HG03039 (cell line): ENCODE data around the gene CACNG3.
"Not testable (repeated sequence)": the region's sequence is repeated elsewhere in the genome, so short reads cannot be mapped to it uniquely, and the experiment has no call there.

Experiments used
- ATAC-seq: cut with Tn5 transposase; IDR thresholded peaks from one replicate; pipeline ENCODE4 v1.9.1; 2021; ENCODE audit warnings: mild to moderate bottlenecking, moderate library complexity; ENCODE audit not compliant: unreplicated experiment

CACNG3 gene

DNA sequence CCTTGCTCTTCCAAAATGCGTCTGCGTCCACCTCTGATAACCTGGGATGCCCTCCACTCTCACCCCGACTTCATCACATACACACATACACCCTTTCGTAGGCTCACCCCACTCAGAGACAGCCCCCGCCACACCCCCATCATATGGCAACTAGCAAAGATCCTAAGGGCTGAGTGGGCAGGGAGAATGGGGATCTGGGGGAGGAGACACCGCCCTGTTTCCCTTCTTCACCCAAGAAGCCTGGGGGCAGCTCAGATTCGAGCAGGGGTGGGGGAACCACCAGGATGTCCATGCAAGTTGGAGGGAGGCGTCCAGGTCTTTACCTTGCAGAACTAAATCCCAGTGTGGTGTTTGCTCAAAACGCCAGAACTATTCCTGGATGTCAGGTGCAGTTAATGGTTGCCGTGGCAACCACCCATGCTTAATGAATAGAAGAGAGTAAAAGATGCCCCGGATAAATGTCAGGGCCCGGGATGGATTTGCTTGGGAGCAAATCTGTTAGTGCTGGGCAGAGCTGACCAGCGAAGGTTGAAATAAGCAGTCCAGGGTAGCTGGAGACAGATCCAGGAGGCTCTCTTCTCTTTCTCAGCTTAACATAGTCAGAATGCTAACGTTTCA is 72.8 kb downstream of the CACNG3 start:
- ATAC-seq = no peak

DNA sequence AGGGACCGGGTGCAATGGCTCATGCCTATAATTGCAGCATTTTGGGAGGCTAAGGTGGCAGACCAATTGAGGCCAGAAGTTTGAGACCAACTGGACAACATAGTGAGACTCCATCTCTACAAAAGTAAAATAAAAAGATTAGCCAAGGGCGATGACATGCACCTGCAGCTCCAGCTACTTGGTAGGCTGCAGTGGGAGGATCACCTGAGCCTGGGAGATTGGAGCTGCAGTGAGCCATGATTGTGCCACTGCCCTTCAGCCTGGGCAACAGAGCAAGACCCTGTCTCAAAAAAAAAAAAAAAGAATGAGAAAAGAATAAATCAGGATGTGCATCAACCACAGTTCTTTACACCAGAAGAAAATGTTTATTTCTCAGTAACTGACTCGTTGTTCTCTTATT is 76.0 kb downstream of the CACNG3 start:
- ATAC-seq = no peak

GRCh38 chr16:24332582-24333090 is 76.5 kb downstream of the CACNG3 start:
- ATAC-seq = no peak

DNA sequence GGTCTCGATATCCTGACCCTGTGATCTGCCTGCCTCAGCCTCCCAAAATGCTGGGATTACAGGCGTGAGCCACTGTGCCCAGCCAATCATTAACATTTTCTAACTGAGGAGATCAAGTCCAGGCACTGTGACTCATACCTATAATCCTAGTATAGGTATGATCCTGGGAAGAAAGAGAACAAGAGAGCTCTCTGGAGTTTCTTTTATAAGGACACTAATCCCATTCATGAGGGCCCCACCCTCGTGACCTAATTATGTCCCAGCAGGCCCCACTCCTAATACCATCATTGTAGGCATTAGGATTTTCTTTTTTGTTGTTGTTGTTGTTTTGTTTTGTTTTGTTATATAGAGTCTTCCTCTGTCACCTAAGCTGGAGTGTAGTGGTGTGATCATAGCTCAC is 80.4 kb downstream of the CACNG3 start:
- ATAC-seq = no peak

GRCh38 chr16:24337013-24337412 is 80.9 kb downstream of the CACNG3 start:
- ATAC-seq = no peak

DNA sequence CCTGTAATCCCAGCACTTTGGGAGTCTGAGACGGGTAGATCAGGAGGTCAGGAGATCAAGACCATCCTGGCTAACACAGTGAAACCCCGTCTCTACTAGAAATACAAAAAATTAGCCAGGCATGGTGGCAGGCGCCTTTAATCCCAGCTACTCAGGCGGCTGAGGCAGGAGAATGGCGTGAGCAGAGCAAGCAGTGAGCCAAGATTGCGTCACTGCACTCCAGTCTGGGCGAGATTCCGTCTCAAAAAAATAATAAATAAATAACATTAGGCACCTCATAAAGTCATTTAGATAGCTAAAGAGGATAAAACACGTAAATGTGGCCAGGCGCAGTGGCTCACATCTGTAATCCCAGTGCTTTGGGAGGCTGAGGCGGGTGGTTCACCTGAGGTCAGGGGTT is 87.7 kb downstream of the CACNG3 start:
- ATAC-seq = not testable (repeated sequence)

DNA sequence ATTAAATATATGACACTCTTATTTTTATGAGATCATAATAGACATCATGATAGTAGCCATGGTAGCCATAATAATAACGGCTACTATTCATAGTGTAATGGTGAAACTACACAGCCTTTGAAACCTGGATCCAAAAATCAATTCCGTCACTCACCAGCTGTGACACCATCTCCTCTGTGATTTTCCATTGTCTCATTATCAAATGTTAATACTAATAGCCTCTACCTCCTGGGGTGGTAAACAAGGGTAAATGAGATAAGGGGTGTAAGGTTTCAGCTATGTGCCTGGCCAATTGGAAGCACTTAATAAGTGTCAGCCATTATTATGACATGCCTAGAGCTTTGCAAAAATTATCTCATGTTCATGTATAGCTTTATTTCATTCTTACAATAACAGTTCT is 88.6 kb downstream of the CACNG3 start:
- no peak for ATAC-seq

GRCh38 chr16:24345704-24346103 is 89.6 kb downstream of the CACNG3 start:
- ATAC-seq = no peak

GRCh38 chr16:24346734-24347133 is 90.6 kb downstream of the CACNG3 start:
- no peak for ATAC-seq

DNA sequence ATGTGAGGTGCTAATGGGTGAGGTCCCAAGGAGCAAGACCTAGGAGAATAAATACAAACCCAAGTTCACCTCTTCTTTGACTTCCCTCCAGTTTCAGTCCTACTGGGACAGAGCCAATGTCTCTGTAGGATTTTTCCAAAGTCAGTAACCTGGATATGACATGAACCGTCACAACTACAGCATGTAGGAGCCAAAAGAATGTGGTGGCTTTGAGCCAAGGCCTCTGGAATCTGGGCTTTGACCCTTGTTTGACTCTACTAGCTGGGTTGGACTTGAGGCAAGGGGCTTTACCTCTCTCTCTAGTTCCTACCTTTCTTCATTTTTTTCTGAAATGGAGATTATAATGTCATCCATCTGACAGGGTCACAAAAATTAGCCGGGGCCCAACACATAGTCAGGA is 91.4 kb downstream of the CACNG3 start:
- no peak for ATAC-seq

DNA sequence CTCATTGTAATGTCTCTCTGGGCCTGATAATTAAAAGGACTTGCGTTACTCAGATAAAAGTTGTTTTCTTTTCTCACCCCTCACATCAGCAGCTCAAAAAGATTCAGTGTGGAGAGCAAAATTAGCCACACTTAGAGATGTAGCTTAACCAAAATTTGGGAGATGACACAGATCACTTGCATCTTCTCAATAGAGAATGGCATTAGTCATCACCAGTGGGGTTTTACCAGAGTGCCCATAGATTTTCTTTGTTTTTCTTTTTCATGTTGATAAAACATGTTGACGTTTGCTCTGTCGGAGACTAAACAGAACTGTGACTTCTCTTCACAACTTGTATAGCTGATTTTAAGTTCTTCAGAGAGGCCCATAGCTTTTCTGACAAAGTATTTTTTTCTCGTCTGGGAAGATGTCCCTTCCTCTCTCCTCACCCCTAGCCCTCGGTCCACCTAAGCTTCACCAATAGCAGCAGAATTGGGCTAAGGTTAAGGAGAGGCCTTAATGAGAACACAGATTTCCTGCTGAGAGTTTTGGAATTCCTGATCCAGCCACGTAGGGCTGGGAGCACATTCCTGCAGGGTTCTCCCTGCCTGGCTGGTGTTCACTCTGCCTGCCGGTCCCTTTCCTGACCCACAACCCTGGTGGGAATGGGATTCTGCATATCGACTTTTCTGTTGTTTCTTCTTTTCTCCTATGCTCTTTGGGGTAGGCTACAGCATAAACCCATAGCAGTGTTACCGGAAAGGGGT is 92.6 kb downstream of the CACNG3 start:
- ATAC-seq = no peak

DNA sequence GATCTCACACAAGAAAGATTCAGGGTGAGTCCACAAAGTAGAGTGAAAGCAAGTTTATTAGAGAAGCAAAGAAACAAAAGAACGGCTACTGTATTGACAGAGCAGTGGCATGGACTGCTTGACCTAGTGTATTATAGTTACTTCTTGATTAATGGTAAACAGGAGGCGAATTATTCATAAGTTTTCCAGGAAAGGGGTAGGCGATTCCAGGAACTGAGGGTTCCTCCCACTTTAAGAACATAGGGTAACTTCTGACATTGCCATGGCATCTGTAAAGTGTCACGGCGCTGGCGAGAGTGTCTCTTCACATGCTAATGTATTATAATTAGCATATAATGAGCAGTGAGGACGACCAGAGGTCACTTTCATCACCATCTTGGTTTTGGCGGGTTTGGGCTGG is 93.2 kb downstream of the CACNG3 start:
- no peak for ATAC-seq

DNA sequence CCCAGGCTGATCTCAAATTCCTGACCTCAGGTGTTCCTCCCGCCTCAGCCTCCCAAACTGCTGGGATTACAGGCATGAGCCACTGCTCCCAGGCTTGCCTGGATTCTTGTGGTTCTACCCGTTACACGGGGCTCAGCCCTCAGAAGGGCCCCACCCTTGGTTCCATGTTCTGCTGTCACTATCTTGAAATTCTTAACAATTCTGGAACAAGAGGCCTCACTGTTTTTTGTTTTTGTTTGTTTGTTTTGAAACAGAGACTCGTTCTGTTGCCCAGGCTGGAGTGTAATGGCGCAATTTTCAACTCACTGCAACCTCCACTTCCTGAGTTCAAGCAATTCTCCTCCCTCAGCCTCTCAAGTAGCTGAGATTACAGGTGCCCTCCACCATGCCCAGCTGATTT is 96.6 kb downstream of the CACNG3 start:
- ATAC-seq = no peak

GRCh38 chr16:24353622-24354021 is 97.5 kb downstream of the CACNG3 start:
- no peak for ATAC-seq

- no peak for ATAC-seq
These were observed 101.4 kb downstream of the CACNG3 start for GRCh38 chr16:24357511-24357910.

GRCh38 chr16:24358117-24358516 is 102.0 kb downstream of the CACNG3 start:
- ATAC-seq = no peak

DNA sequence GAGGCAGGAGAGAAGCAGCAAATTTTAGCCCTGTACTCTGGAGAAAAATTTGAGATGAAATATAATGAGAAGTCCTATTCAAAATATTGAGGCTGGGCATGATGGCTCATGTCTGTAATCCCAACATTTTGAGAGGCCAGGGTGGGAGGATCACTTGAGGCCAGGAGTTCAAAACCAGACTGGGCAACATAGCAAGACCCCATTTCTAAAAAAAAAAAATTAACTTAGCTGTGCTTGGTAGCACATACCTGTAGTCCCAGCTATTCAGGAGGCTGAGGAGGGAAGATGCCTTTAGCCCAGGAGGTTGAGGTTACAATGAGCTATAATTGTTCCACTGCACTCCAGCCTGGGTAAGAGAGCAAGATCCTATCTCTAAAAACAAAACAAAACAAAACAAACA is 103.4 kb downstream of the CACNG3 start:
- no peak for ATAC-seq

DNA sequence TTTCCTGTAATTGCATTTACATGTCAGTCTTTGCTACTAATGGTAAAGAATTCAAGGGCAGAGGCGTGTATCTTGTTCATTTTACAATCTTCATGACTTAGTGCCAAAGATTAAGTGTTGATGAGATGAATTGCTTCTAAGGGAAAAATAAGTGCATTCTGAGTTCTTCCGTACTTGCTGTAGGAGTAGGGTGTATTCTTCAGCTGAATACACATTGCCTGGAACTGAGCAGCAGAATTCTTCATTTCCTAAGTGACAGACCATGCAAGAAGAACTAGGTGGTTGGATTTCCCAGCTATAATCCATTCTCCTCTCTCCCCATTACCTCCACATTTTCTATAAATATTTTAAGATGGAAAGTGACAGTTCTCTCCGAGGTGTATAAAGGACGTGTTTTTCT is 104.8 kb downstream of the CACNG3 start:
- no peak for ATAC-seq

DNA sequence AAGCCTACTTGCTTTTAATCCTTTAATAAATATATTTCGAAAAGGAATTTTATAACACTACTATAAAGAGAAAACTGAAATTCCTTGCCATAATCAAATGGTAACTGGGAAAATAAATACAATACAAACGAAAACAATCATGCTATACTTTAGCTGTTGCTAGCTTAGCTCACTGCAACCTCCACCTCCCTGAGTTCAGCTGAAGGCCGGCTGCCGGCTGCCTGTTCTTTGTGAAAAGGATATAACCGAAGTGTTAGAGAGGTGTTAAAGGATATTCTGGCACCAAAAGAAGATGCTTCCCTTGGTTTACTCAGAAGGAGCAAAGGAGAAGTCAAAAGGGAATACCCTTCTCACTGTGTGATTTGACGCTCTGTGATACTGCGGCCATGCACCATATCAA is 108.5 kb downstream of the CACNG3 start:
- ATAC-seq = no peak

- no peak for ATAC-seq
These were observed 111.1 kb downstream of the CACNG3 start for GRCh38 chr16:24367186-24367710.

- ATAC-seq = no peak
These were observed 116.7 kb downstream of the CACNG3 start for GRCh38 chr16:24372824-24373223.

- ATAC-seq = no peak
These were observed 122.9 kb downstream of the CACNG3 start for GRCh38 chr16:24378999-24379398.
